Measurements from ENCODE around the gene OR1A1.
"Not testable (repeated sequence)": the region's sequence is repeated elsewhere in the genome, so short reads cannot be mapped to it uniquely, and the experiment has no call there.

Gene OR1A1

GRCh38 chr17:3213001-3213400 is 5.5 kb downstream of the OR1A1 start:
- H3K27me3 ChIP-seq (ENCODE audit: insufficient read depth, poor library complexity, severe bottlenecking): no peaks in the 10 kb centered on the region
- no peaks in the 10 kb centered on the region for H3K36me3 ChIP-seq (ENCODE audit: low read depth)
- no peak for DNase-seq (ENCODE audit: low spot score)
- TF ChIP-seq, protein P1, sequence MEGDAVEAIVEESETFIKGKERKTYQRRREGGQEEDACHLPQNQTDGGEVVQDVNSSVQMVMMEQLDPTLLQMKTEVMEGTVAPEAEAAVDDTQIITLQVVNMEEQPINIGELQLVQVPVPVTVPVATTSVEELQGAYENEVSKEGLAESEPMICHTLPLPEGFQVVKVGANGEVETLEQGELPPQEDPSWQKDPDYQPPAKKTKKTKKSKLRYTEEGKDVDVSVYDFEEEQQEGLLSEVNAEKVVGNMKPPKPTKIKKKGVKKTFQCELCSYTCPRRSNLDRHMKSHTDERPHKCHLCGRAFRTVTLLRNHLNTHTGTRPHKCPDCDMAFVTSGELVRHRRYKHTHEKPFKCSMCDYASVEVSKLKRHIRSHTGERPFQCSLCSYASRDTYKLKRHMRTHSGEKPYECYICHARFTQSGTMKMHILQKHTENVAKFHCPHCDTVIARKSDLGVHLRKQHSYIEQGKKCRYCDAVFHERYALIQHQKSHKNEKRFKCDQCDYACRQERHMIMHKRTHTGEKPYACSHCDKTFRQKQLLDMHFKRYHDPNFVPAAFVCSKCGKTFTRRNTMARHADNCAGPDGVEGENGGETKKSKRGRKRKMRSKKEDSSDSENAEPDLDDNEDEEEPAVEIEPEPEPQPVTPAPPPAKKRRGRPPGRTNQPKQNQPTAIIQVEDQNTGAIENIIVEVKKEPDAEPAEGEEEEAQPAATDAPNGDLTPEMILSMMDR (IDR thresholded peaks at IDR 0.05; ENCODE audit: poor library complexity, severe bottlenecking): no peak
- no peak for ATAC-seq (ENCODE audit: low read depth)
- H3K9me3 ChIP-seq (ENCODE audit: severe bottlenecking): no peaks in the 10 kb centered on the region
- H3K27ac ChIP-seq (ENCODE audit: poor library complexity, severe bottlenecking): no peak overlapping the region
- H3K4me1 ChIP-seq (ENCODE audit: insufficient read depth, poor library complexity, severe bottlenecking): no peaks in the 10 kb centered on the region
- H3K4me3 ChIP-seq (ENCODE audit: severe bottlenecking): no peak overlapping the region

DNA sequence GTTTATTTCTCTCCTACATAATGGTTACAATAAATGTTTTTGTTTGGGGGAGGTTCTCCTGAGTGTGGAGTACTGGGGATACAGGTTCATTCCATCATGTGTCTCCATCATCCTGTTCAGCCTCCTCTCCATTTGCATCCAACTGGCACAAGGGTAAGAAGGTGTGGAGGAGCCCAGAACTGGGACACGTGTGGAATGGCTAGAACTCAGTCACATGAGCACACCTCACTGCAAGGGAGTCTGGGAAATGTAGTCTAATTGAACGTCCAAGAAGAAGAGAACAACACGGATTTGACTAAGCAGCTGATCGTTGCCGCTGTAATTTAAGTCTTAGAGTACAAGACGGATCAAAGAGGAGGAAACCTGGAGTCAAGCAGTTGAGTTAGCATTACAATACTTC is 6.1 kb downstream of the OR1A1 start:
- TF ChIP-seq, protein P1 (IDR thresholded peaks at IDR 0.05; ENCODE audit: poor library complexity, severe bottlenecking): no peak
- H3K27ac ChIP-seq (ENCODE audit: poor library complexity, severe bottlenecking): no peak overlapping the region
- H3K4me1 ChIP-seq (ENCODE audit: insufficient read depth, poor library complexity, severe bottlenecking): no peaks in the 10 kb centered on the region
- H3K27me3 ChIP-seq (ENCODE audit: insufficient read depth, poor library complexity, severe bottlenecking): no peaks in the 10 kb centered on the region
- no peak overlapping the region for H3K4me3 ChIP-seq (ENCODE audit: severe bottlenecking)
- DNase-seq (ENCODE audit: low spot score): no peak
- no peaks in the 10 kb centered on the region for H3K36me3 ChIP-seq (ENCODE audit: low read depth)
- no peaks in the 10 kb centered on the region for H3K9me3 ChIP-seq (ENCODE audit: severe bottlenecking)
- no peak for ATAC-seq (ENCODE audit: low read depth)

DNA sequence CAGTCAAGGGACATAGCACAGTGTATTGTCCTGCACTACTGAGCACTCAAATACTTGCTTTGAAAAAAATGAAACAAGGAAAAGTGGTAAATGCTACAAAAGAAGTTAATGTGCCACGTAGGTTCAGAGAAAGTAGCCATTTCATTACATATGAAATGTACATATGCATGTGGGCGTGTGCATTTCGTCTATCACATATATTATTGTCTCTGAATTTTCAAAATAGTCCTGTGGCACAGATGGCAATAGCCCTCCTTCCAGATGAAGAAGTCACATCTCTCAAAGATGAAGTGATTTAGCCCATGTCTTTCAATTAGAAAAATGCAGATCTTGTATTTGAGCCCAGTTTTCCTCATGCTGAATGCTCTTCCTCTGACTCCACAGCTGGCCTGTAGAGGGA is 12.5 kb downstream of the OR1A1 start:
- H3K4me3 ChIP-seq (ENCODE audit: severe bottlenecking); H3K27ac ChIP-seq (ENCODE audit: poor library complexity, severe bottlenecking); H3K36me3 ChIP-seq (ENCODE audit: low read depth); ATAC-seq (ENCODE audit: low read depth); H3K27me3 ChIP-seq (ENCODE audit: insufficient read depth, poor library complexity, severe bottlenecking); DNase-seq (ENCODE audit: low spot score); H3K9me3 ChIP-seq (ENCODE audit: severe bottlenecking); H3K4me1 ChIP-seq (ENCODE audit: insufficient read depth, poor library complexity, severe bottlenecking): not testable (repeated sequence)

- H3K4me3 ChIP-seq (ENCODE audit: severe bottlenecking): no peak overlapping the region
- H3K4me1 ChIP-seq (ENCODE audit: insufficient read depth, poor library complexity, severe bottlenecking): no peaks in the 10 kb centered on the region
- ATAC-seq (ENCODE audit: low read depth) (no peak), DNase-seq (ENCODE audit: low spot score) (no peak)
- no peak overlapping the region for H3K27ac ChIP-seq (ENCODE audit: poor library complexity, severe bottlenecking)
- H3K36me3 ChIP-seq (ENCODE audit: low read depth): no peaks in the 10 kb centered on the region
- no peaks in the 10 kb centered on the region for H3K9me3 ChIP-seq (ENCODE audit: severe bottlenecking)
- H3K27me3 ChIP-seq (ENCODE audit: insufficient read depth, poor library complexity, severe bottlenecking): peaks cover 2% of the 10 kb centered on the region
- TF ChIP-seq, protein P1 (IDR thresholded peaks at IDR 0.05; ENCODE audit: poor library complexity, severe bottlenecking): no peak
Measured at GRCh38 chr17:3221850-3222249, 14.4 kb downstream of the OR1A1 start.

GRCh38 chr17:3222505-3222904 is 15.0 kb downstream of the OR1A1 start:
- H3K4me1 ChIP-seq (ENCODE audit: insufficient read depth, poor library complexity, severe bottlenecking): no peaks in the 10 kb centered on the region
- H3K4me3 ChIP-seq (ENCODE audit: severe bottlenecking): no peak overlapping the region
- TF ChIP-seq, protein P1 (IDR thresholded peaks at IDR 0.05; ENCODE audit: poor library complexity, severe bottlenecking): no peak
- H3K36me3 ChIP-seq (ENCODE audit: low read depth): no peaks in the 10 kb centered on the region
- H3K9me3 ChIP-seq (ENCODE audit: severe bottlenecking): no peaks in the 10 kb centered on the region
- no peak overlapping the region for H3K27ac ChIP-seq (ENCODE audit: poor library complexity, severe bottlenecking)
- ATAC-seq (ENCODE audit: low read depth) (no peak), DNase-seq (ENCODE audit: low spot score) (no peak)
- H3K27me3 ChIP-seq (ENCODE audit: insufficient read depth, poor library complexity, severe bottlenecking): peaks cover 2% of the 10 kb centered on the region

- not testable (repeated sequence) for H3K36me3 ChIP-seq (ENCODE audit: low read depth); H3K4me1 ChIP-seq (ENCODE audit: insufficient read depth, poor library complexity, severe bottlenecking); ATAC-seq (ENCODE audit: low read depth); H3K9me3 ChIP-seq (ENCODE audit: severe bottlenecking); H3K27ac ChIP-seq (ENCODE audit: poor library complexity, severe bottlenecking); H3K27me3 ChIP-seq (ENCODE audit: insufficient read depth, poor library complexity, severe bottlenecking); DNase-seq (ENCODE audit: low spot score); H3K4me3 ChIP-seq (ENCODE audit: severe bottlenecking)
Measured at GRCh38 chr17:3224721-3225352, 17.4 kb downstream of the OR1A1 start.

GRCh38 chr17:3232300-3232699 is 24.8 kb downstream of the OR1A1 start:
- H3K27ac ChIP-seq (ENCODE audit: poor library complexity, severe bottlenecking); DNase-seq (ENCODE audit: low spot score); H3K9me3 ChIP-seq (ENCODE audit: severe bottlenecking); H3K4me1 ChIP-seq (ENCODE audit: insufficient read depth, poor library complexity, severe bottlenecking); H3K36me3 ChIP-seq (ENCODE audit: low read depth); ATAC-seq (ENCODE audit: low read depth); H3K27me3 ChIP-seq (ENCODE audit: insufficient read depth, poor library complexity, severe bottlenecking); H3K4me3 ChIP-seq (ENCODE audit: severe bottlenecking): not testable (repeated sequence)

- not testable (repeated sequence) for H3K36me3 ChIP-seq (ENCODE audit: low read depth); H3K27me3 ChIP-seq (ENCODE audit: insufficient read depth, poor library complexity, severe bottlenecking); H3K27ac ChIP-seq (ENCODE audit: poor library complexity, severe bottlenecking); DNase-seq (ENCODE audit: low spot score); H3K4me1 ChIP-seq (ENCODE audit: insufficient read depth, poor library complexity, severe bottlenecking); H3K4me3 ChIP-seq (ENCODE audit: severe bottlenecking); H3K9me3 ChIP-seq (ENCODE audit: severe bottlenecking)
- peak; percentile 70; the same call in 2 of the 3 replicates for ATAC-seq (ENCODE audit: low read depth)
Measured at GRCh38 chr17:3238685-3239084, 31.2 kb downstream of the OR1A1 start.

Data from RWPE2 (cell line).